ENCODE data around the gene COL15A1. TPM values are rescaled to one million over a fixed set of nuclear protein-coding genes. Genes with fewer than 3 reads are reported as not detected.

COL15A1 gene
- total and polyA plus RNA-seq, 2 of the 13 experiments (the other 11 are each of a cell fraction or from before 2014, with no cell fraction given) = not detected

DNA sequence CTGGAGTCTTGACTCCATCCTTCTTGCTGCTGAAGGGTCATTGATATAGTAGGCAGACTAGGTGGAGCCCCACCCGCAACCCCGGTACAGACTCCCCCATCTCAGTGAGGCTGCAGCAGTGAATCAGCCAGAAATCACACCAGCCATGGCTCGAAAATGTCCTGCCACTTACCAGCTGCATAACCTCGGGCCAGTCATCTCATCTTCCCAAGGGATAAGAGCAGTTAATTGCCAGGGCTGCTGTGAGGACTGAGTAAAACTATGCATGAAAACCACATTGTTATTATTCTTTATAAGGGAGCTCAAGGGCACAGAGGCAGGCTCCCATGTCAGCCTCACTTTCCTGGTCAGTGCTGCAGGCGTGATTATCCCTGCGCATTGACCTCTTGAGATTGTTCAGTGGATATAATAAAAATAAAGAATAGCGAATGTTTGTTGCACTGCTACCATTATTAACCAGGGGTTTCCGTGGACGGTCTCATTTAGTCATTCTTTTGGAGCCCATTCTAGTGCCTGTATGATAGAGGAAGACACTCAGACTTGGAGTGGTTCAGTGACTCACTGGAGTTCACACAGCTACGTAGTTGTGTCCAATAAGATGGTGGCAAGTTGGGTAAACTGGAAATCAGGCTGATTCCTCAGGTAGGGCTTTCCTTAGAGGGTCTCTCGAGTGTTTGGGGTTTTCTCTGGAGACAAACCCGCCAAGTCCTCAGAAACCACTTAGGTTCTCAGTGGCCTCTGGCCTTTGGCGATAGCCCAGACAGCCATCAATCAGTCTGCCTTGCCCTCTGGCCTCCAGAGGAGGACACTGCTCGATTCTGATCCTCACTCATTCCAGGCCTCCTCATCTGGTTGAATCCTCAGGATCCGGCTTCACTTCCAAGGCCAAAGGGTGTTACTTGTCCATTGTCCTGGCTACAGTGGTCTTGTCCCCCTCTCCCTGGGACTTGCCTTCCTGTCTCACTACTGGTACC, 39.9 kb downstream of the COL15A1 start:
- Histone ChIP-seq H3K4me1 (ENCODE audit: insufficient read depth, low read length) (no peaks in the 10 kb centered on the region), H4K20me1 (ENCODE audit: insufficient read depth, low read length) (no peaks in the 10 kb centered on the region), H3K27me3 (ENCODE audit: control insufficient read depth in 1 of 2, insufficient read depth in 2 of 2, low read length in 2 of 2) (peaks cover 2 to 30% of the 10 kb centered on the region in 2 experiments; a peak in 2 of 5 replicates), H3K36me3 (replicated peaks in 1 of 2; ENCODE audit: control insufficient read depth in 1 of 2, insufficient read depth in 2 of 2, low read length in 2 of 2) (no peaks in the 10 kb centered on the region), H2AFZ (ENCODE audit: low read length) (no peak overlapping the region), H3K79me2 (ENCODE audit: insufficient read depth, low read length) (no peaks in the 10 kb centered on the region), H3K27ac (ENCODE audit: extremely low read length, insufficient read depth, low read length) (no peak overlapping the region), H3K4me2 (ENCODE audit: low read depth, low read length) (no peak overlapping the region), H3K9ac (ENCODE audit: insufficient read depth, low read depth, low read length) (no peak overlapping the region), H3K4me3 (replicated peaks in 1 of 3; ENCODE audit: insufficient read depth in 1 of 3, low read depth in 2 of 3, low read length in 3 of 3) (no peak overlapping the region), H3K9me3 (ENCODE audit: low read length) (no peaks in the 10 kb centered on the region)
- ATAC-seq (no peak), FAIRE-seq (no peak), DNase-seq (ENCODE audit: low spot score) (no peak)
- ChIA-PET CTCF (ENCODE audit: low intra/inter-chr PET ratio, low total read pairs) (no interaction called here), POLR2A (no interaction called here)
- no TSS peak for BruUV-seq (replicated peaks)
- in situ Hi-C loops (cut with HindIII; ENCODE audit: extremely low pct_ligation_motif_present, low pct_unique_long_range_greater_than_20kb) (no loop called here), intact Hi-C loops (cut with micrococcal nuclease; ENCODE audit: unreplicated experiment) (no loop called here)
- WGBS (ENCODE audit: low lambda C conversion rate) = 33% methylated on average over 13 of the region's 15 CpGs
- no peak for TF ChIP-seq ARNT2 (CRISPR knock-in tag; IDR thresholded peaks at IDR 0.05; ENCODE audit: low read depth)
- TF ChIP-seq, protein P1, sequence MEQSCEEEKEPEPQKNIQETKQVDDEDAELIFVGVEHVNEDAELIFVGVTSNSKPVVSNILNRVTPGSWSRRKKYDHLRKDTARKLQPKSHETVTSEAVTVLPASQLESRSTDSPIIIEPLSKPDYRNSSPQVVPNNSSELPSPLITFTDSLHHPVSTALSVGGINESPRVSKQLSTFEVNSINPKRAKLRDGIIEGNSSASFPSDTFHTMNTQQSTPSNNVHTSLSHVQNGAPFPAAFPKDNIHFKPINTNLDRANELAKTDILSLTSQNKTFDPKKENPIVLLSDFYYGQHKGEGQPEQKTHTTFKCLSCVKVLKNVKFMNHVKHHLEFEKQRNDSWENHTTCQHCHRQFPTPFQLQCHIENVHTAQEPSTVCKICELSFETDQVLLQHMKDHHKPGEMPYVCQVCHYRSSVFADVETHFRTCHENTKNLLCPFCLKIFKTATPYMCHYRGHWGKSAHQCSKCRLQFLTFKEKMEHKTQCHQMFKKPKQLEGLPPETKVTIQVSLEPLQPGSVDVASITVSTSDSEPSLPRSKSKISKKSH (CRISPR knock-in tag; IDR thresholded peaks at IDR 0.05; ENCODE audit: borderline replicate concordance) = no peak
- TF ChIP-seq, protein P2, sequence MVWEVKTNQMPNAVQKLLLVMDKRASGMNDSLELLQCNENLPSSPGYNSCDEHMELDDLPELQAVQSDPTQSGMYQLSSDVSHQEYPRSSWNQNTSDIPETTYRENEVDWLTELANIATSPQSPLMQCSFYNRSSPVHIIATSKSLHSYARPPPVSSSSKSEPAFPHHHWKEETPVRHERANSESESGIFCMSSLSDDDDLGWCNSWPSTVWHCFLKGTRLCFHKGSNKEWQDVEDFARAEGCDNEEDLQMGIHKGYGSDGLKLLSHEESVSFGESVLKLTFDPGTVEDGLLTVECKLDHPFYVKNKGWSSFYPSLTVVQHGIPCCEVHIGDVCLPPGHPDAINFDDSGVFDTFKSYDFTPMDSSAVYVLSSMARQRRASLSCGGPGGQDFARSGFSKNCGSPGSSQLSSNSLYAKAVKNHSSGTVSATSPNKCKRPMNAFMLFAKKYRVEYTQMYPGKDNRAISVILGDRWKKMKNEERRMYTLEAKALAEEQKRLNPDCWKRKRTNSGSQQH (CRISPR knock-in tag; IDR thresholded peaks at IDR 0.05; ENCODE audit: low read depth) = no peak
- TF ChIP-seq FOXA1 (IDR thresholded peaks at IDR 0.05) = no peak
- TF ChIP-seq FOXA1 (CRISPR knock-in tag; IDR thresholded peaks at IDR 0.05) = no peak
- no peak for TF ChIP-seq HNRNPH1 (optimal IDR thresholded peaks at IDR 0.05; ENCODE audit: low read depth, low read length)
- TF ChIP-seq, protein P3, sequence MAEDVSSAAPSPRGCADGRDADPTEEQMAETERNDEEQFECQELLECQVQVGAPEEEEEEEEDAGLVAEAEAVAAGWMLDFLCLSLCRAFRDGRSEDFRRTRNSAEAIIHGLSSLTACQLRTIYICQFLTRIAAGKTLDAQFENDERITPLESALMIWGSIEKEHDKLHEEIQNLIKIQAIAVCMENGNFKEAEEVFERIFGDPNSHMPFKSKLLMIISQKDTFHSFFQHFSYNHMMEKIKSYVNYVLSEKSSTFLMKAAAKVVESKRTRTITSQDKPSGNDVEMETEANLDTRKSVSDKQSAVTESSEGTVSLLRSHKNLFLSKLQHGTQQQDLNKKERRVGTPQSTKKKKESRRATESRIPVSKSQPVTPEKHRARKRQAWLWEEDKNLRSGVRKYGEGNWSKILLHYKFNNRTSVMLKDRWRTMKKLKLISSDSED (CRISPR knock-in tag; IDR thresholded peaks at IDR 0.05) = no peak
